RKO (cell line): Measurements from ENCODE around the gene CTNNA3.
"Not testable (repeated sequence)": the region's sequence is repeated elsewhere in the genome, so short reads cannot be mapped to it uniquely, and the experiment has no call there.

Experiments
- DNase-seq: peaks from one replicate; pipeline ENCODE4 v3.0.0-alpha.2; 2016; ENCODE audit warnings: low spot score

The CTNNA3 gene

DNA sequence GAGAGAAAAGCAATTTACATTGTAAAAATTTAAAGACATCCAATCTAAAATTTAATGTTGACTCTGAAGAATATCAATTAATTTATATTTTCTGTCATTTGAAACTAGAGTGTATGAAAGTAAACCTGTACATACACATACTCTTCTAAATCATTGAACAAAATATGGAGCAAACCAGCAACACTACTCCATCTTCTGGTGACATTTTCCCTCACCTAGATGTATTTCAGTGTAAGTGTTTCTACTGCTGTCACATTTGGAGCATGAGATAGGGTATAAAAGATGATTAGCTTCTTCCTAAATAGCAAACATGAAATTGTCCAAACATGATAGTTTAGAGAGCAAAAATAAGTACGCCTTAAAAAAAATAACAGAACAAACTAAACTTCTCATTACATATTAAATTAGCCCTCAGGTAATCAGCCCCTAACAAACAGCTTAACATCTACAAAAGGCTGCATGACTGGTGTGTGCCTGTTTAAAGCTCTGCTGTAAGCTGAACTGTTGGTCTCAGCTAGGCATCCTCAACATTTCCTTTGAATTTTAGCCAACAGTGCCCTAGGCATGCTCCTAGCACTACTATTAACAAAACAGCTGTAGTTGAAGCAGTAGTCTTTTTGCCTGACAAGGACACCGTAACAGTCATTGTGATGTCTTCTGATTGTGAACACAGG is 189.8 kb downstream of the CTNNA3 start:
- no peak for DNase-seq

DNA sequence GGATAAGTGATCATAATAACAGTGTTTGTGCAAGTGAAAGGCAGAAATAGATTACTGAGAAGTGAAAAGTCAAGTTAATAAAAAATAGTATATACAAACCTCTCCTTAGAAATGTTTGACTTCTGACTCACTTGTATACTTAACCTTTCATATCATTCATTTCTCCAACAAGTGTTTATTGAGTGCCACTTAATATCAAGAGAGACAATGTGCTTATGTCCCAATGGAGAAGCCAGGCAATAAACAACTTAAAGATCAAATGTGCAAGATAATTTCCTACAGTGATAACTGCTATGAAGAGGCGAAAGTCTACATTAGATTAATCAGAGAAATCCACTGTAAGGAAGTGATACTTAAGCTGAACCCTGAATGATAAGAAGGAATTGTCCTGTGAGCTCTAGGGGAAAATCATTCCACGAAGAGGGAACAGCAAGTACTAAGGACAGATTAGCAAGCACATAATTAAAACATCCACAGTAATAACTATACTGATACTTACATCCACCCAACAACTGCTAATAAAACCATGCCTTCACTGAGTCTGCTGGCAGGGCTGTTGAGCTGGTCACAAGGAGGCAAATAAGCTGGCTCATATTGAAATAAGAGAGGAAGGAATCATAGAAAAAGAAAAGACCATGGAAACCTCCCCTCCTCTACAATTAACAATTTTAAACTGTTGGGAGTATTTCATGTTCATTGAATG is 203.5 kb downstream of the CTNNA3 start:
- DNase-seq: no peak

DNA sequence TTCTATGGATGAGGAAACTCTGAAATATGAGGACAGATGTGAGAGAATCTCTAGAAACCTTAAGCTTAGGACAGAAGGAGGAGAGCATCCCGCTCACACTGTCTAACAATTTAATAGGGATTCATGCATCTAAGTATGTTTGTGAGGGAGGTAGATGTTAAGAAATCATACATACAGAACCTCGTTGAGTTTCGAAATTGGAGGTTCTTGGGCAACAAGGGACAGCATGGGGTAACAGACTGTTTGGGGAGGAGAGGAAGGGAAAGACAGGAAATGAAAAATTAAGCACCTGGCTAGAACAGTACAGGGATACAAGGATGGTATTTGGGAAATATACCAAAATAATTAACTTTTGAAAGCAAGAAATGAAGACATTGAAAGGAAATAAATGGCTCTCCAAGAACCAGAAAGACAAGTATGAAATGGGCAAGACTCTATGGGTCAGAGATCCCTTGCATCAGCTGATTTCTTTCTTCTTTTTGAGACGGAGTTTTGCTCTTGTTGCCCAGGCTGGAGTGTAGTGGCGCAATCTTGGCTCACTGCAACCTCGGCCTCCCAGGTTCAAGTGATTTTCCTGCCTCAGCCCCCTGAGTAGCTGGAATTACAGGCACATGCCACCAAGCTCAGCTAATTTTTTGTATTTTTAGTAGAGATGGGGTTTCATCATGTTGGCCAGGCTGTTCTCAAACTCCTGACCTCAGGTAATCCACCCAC is 207.9 kb downstream of the CTNNA3 start:
- no peak for DNase-seq

DNA sequence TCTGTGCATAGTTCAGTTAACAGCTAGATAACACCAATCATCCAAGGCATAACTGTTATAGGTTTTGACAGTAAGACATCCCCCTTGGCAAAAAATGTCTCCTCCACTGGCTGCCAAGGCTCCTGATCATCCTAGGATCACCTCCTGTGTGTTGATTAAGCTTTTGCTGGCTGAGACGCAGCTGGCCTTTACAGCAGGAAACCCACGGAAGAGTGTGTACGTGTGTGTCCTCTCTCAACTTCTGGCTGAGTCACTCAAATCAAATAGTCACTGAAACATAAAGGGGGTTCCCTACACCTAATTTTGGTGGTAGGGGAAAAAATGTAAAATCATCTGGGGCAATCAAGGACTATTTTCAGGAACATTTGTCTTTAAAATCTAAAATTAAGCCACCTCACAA is 208.8 kb downstream of the CTNNA3 start:
- DNase-seq: no peak

DNA sequence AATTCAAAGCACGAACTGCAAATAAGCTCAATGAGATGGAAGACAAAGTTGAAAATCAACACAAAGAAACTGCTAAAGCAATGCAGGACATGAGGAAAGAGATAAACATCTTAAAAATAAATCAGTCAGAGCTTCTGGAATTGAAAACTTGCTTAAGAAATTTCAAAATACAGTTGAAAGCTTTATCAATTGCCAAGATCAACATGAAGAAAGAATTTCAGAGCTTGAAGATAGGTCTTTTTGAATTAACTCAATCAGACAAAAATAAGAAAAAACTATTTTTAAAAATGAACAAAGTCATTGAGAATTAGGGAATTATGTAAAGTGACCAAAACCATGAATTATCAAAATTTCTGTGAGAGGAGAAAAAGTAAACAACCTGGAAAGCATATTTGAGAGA is 218.1 kb downstream of the CTNNA3 start:
- no peak for DNase-seq

DNA sequence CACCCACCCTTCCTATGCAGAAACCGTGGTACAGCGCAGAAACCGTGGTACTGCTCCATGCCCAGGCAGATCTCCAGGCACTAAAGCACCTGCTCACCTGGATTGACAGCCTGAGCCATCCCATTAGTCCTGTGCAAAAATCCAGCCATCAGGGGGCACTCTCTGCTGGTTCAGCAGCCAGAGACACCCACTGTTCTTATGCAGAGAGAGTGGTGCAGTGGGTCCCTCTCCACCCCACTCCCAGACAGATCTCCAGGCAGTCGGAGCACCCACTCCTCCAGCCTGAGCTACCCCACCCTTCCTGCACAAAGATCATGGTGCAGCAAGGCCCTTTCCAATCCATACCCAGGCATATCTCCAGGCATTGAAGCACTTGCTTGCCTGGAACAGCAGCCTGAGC is 219.8 kb downstream of the CTNNA3 start:
- no peak for DNase-seq

DNA sequence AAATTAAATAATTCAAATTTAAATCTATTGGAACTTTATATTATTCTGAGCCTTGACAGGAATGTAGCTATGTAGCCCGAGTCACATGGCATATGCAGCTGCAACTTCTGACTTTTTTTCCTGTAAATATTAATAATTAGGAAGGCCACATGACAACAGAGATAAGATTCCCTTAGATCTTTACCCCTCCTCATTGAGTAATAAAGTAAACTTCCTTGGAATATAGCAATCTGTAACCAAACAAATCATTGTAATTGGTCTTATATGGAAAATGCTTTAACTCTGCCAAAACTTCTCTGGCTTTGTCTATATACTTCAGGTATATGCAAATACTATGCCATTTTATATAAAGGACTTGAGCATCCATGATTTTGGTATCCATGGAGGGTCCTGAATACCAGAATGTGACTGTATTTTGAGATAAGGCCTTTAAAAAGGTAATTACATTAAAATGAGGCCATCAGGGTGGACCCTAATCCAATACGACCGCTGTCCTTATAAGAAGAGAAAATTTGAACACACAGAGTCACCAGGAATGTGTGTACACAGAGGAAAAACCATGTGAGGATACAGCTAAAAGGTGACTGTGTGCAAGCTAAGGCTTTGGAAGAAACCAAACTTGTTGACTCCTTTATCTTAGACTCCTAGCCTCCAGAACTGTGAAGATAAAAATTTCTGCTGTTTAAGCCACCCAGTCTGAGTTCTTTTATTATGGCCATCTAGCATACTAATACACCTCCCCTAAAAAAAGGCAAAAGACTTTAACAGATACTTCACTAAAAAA is 222.0 kb downstream of the CTNNA3 start:
- no peak for DNase-seq

DNA sequence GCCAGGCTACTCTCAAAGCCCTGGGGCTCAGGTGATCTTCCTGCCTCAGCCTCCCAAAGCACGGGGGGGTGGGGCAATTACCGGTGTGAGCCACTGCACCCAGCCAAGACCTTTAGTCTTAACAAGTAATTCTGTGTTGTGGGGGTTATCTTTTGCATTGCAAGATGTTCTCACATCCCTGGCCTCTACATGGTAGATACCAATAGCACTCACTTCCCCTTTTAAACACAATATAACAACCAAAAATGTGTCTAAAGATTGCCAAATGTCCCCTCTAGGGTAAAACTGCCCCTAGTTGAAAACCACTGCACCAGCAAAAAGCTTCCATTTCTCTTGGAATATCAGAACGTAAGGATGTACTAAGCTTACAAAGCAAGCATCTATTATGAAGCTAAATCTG is 225.0 kb downstream of the CTNNA3 start:
- DNase-seq: no peak

DNA sequence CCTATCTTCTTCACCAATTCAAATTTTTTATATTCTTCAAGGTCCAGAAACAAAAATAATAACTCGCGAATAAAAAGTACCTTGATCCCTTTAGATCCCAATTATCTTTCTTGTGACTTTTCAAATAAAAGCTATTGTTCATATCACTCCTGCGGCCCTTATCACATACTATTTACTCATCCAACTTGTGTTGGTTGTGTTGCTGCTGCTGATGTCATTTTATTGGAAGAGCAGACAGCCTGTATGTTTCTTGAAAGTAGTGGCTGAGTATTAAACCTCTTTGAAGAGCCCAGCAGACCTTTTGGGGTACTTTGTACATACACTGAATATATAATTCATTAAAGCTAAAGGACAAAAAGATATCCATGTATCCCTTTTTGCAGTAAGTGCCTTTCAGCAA is 231.7 kb downstream of the CTNNA3 start:
- DNase-seq: no peak

DNA sequence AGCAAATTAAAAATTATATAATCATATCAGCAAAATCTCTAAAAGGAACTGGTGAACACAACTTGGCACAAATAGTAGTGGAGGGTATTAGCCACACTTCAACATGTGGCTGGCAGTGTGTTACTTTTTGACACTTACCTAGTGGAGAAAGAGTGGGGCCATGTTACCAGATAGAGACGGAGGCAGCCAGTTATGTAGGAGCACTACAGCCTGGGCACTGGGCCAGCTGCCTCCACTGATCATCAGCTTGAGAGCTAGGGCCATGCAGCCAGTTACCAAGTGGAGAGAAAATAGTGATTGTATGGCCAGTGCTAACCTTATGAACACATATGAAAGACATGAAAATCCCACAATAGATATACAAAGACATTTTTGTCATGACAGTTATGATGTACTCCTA is 243.1 kb downstream of the CTNNA3 start:
- no peak for DNase-seq

DNA sequence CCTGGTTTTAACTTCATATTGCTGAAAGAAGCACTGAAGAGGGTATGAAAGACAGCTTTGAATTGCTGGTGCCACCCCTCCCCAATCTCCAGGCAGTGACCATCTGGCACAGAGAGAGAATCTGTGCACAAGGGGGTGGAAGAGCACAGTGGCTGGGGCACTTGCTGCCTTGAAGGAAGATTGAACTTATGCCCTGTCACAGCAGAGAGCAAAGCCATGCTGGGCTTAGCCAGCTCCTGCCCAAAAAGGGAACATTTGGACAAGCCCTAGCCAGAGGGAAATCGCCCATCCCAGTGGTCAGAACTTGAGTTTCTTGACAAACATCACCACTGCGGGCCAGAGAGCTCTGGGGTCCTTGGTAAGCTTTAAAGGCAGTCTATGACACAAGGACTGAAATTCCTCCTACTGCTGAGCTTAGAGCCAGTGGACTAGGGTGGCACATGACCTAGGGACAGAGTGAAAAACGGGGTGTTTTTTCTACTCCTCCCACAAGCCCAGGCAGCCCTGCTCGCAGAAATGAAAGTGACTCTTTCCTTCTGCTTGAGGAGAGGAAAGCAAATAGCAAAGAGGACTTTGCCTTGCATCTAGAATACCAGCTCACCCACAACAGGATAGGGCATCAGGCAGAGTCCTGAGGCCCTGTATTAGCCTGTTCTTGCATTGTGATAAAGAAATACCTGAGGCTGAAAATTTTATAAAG is 257.2 kb downstream of the CTNNA3 start:
- DNase-seq: no peak

DNA sequence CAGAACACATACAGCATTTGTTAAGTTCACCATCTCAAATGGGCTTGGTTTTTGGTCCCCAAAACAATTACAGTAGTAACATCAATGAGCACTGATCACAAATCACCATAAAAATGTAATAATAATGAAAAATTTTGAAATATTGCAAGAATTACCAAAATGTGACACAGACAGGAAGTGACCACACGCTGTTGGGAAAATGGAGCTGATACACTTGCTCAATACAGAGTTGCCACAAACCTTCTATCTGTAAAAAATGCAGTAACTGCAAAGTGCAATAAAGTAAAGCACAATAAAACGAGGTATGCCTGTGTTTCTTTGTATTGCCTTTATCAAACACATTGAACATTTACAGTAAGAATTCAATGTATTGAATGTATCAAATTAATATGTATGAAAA is 262.7 kb downstream of the CTNNA3 start:
- no peak for DNase-seq

DNA sequence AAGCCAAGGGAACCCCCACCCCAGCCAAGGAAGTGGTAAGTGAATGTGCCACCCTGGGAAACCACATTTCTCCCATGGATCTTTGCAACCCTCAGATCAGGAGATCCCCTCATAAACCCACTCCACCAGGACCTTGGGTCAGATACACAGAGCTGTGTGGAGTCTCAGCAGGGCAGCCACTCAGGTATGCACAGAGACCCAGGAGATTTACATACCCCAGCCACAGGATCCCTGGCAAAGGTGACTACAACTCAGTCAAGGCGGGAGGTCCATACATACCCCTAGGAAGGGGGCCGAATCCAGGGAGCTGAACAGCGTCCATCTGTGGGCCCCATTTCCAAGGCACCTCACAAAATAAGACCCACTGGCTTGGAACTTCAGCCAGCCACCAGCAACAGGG is 293.4 kb downstream of the CTNNA3 start:
- DNase-seq: no peak

DNA sequence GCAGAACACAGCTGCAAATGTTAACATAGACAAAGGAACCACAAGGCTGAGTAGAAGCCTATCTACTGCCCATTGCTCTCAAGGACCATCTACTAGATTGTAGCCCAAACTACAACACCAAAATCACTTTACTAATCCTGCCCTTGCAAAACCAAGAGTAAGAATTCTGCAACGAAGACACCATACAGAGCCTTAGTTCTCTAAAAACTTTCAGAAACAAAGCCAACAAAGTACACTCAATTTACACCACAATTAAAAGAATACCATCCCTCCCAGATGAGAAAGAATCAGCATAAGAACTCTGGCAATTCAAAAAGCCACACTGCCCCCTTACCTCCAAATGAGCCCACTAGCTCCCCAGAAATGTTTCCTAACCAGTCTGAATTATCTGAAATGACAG is 294.3 kb downstream of the CTNNA3 start:
- DNase-seq: no peak

DNA sequence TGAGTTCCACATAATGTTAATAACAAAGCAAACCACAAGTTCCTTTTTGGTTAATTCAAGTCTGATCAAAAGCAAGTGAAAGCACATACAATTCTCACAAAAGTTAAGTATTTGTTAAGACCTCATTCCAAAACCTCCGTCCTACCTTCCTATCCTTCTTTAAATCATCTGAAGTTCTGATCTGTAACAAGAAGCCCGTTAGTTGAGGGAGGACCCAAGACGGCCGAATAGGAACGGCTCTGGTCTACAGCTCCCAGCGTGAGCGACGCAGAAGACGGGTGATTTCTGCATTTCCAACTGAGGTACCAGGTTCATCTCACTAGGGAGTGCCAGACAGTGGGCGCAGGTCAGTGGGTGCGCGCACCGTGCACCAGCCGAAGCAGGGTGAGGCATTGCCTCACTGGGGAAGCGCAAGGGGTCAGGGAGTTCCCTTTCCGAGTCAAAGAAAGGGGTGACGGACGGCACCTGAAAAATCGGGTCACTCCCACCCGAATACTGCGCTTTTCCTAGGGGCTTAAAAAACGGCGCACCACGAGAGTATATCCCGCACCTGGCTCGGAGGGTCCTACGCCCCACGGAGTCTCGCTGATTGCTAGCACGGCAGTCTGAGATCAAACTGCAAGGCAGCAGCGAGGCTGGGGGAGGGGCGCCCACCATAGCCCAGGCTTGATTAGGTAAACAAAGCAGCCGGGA is 309.0 kb downstream of the CTNNA3 start:
- DNase-seq: not testable (repeated sequence)

DNA sequence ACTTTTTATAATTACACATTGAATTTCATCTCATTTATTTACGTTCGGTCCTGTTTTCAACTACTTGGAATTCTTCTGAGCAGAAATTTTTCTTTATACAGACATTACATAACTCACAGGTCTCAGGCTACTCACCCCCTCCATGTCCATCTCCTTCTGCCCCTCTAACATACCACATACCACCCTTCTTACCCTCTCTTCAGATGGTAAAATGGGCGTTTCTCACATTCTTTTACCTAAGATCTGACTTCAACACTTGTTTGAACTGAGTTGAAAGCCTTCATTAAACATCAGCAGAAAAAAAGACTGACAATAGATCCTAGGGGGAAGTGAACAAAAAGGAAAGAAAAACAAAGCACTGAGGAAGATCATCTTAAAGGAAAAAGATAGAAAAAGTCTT is 309.7 kb downstream of the CTNNA3 start:
- DNase-seq: no peak

DNA sequence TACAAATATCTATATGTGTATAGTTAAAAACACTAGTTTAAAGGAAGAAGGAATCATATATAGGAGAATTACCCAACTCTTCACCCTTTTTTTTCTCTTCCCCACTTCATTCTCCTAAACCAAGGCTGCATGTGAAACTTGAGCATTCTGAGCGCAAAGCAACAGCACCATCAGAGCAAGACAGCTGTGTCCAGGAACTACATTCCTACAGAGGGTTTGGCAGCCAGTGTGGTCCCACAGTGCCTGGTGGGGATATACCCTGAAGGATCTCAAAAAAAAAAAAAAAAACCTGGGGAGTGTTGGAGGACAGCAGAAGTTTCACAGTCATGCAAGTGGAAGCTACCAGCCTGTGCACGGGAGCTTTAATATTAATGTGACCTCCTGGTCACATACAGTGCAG is 310.4 kb downstream of the CTNNA3 start:
- DNase-seq: no peak

DNA sequence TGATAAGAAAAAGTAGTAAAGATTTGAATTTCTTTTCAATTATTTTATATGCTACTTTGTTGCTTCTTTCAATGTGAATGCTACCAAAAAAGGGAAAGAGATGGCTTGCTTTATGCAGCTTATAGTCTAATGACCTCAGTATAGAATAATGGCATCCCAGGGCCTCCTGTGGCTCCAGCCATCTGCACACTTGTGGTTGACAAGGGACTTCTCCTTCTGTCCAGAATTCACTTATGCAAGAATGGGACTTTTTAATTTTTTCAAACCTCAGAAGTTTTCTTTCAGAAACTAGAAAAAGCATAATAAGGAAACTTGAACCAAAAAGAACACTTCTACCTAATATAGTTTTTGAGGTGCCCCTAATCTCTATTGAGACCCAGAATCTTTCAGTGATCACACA is 310.9 kb downstream of the CTNNA3 start:
- no peak for DNase-seq

DNA sequence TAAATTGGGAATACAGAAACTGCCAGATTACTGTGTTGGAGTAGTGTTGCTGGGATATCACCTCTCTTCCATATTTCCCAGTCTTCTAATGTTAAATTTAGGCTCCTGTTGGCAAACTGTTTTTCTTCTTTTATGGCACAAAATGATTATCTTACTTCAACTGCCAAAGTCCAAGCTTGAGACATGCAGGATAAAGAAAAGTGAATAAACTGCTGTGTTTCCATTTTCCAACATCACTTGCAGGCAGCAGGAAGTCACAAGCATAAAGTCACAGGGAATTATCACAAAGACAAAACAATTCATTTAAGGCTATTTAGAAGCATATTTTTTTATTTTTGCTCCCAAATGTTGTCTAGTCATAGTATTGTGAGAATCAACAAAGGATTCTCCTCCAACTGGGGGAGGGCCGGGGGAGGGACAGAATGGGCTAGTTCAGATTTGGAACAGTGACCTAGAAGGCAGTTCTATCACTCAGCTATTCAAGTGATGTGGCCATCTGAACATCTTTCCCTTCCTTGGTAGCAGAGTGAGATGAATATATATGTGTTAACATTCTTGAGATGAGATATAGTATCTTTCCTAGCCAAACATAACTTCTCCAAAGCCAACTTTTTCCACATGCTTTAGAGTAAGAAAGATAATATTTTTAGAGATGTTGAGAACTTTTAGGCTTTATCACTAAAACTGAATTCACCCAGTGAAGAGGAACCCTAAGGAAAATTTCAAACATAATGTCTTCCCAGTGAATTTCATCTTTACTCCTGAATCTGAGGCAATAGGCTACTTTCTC is 364.7 kb downstream of the CTNNA3 start:
- no peak for DNase-seq
